ENCODE measurements around the gene OR11A1. TPM values are rescaled to one million over a fixed set of nuclear protein-coding genes. Genes with fewer than 3 reads are reported as not detected.

OR11A1 gene
- total and polyA plus RNA-seq, 2 experiments from 2014 or later, result not detected

- H3K27me3 ChIP-seq, result no peaks in the 10 kb centered on the region
- H3K4me3 ChIP-seq, result no peak overlapping the region
- no peaks in the 10 kb centered on the region for H3K79me2 ChIP-seq
- H3K9me3 ChIP-seq (ENCODE audit: low read depth), result no peaks in the 10 kb centered on the region
- H3K4me1 ChIP-seq (ENCODE audit: insufficient read depth), result no peaks in the 10 kb centered on the region
- H3K27ac ChIP-seq, result no peak overlapping the region
- no peak for TF ChIP-seq EZH2 (IDR thresholded peaks at IDR 0.05; ENCODE audit: borderline replicate concordance)
- TF ChIP-seq, protein P1, sequence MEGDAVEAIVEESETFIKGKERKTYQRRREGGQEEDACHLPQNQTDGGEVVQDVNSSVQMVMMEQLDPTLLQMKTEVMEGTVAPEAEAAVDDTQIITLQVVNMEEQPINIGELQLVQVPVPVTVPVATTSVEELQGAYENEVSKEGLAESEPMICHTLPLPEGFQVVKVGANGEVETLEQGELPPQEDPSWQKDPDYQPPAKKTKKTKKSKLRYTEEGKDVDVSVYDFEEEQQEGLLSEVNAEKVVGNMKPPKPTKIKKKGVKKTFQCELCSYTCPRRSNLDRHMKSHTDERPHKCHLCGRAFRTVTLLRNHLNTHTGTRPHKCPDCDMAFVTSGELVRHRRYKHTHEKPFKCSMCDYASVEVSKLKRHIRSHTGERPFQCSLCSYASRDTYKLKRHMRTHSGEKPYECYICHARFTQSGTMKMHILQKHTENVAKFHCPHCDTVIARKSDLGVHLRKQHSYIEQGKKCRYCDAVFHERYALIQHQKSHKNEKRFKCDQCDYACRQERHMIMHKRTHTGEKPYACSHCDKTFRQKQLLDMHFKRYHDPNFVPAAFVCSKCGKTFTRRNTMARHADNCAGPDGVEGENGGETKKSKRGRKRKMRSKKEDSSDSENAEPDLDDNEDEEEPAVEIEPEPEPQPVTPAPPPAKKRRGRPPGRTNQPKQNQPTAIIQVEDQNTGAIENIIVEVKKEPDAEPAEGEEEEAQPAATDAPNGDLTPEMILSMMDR (IDR thresholded peaks at IDR 0.05; ENCODE audit: poor library complexity), result no peak
- no peak for TF ChIP-seq EZH2phosphoT487 (IDR thresholded peaks at IDR 0.05; ENCODE audit: low read depth, severe bottlenecking, unreplicated experiment)
- WGBS (ENCODE audit: low lambda C conversion rate, missing lambda C conversion rate), result 85% methylated on average over 4 of the region's 4 CpGs
- DNase-seq (ENCODE audit: low spot score), result no peak
- no peaks in the 10 kb centered on the region for H3K9me2 ChIP-seq (replicated peaks; ENCODE audit: insufficient read depth)
- no peak overlapping the region for H3K4me2 ChIP-seq
- H4K20me1 ChIP-seq (ENCODE audit: insufficient read depth, poor library complexity, severe bottlenecking), result no peaks in the 10 kb centered on the region
- H2AFZ ChIP-seq, result no peak overlapping the region
- H3K36me3 ChIP-seq (replicated peaks; ENCODE audit: insufficient read depth, low read depth), result no peaks in the 10 kb centered on the region
These were observed 29.7 kb upstream of the OR11A1 start for GRCh38 chr6:29486577-29486976.

DNA sequence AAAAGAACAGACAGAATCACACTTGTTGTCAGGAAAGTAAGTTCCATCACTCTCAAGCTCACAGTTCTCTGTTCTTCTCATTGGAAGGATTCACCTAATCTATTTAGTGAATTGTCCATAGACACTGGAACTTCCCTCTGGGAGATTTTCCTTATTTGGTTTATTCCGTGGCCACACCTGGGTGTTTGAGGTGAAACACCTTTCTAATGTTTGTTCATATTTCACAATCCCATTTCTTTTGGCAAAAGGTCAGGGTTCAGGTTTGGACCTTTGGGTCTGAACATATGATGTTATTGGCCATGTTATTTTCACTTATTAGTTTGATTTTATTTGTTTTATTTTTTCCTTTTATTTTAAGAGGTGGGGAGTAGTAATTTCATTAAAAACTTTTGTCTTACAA is 26.9 kb upstream of the OR11A1 start:
- H3K4me2 ChIP-seq, result no peak overlapping the region
- H3K9me3 ChIP-seq (ENCODE audit: low read depth), result no peaks in the 10 kb centered on the region
- H3K9me2 ChIP-seq (replicated peaks; ENCODE audit: insufficient read depth), result no peaks in the 10 kb centered on the region
- no peak overlapping the region for H3K4me3 ChIP-seq
- 70% methylated on average over 1 of the region's 1 CpG for WGBS (ENCODE audit: low lambda C conversion rate, missing lambda C conversion rate)
- TF ChIP-seq EZH2 (IDR thresholded peaks at IDR 0.05; ENCODE audit: borderline replicate concordance) (no peak), EZH2phosphoT487 (IDR thresholded peaks at IDR 0.05; ENCODE audit: low read depth, severe bottlenecking, unreplicated experiment) (no peak)
- TF ChIP-seq, protein P1 (IDR thresholded peaks at IDR 0.05; ENCODE audit: poor library complexity), result no peak
- H3K27me3 ChIP-seq, result no peaks in the 10 kb centered on the region
- H3K36me3 ChIP-seq (replicated peaks; ENCODE audit: insufficient read depth, low read depth), result no peaks in the 10 kb centered on the region
- no peaks in the 10 kb centered on the region for H3K79me2 ChIP-seq
- no peak for DNase-seq (ENCODE audit: low spot score)
- H2AFZ ChIP-seq, result no peak overlapping the region
- H3K27ac ChIP-seq, result no peak overlapping the region
- H3K4me1 ChIP-seq (ENCODE audit: insufficient read depth), result no peaks in the 10 kb centered on the region
- H4K20me1 ChIP-seq (ENCODE audit: insufficient read depth, poor library complexity, severe bottlenecking), result no peaks in the 10 kb centered on the region

GRCh38 chr6:29483186-29483585 is 26.3 kb upstream of the OR11A1 start:
- TF ChIP-seq, protein P1 (IDR thresholded peaks at IDR 0.05; ENCODE audit: poor library complexity), result no peak
- TF ChIP-seq EZH2phosphoT487 (IDR thresholded peaks at IDR 0.05; ENCODE audit: low read depth, severe bottlenecking, unreplicated experiment) (no peak), EZH2 (IDR thresholded peaks at IDR 0.05; ENCODE audit: borderline replicate concordance) (no peak)
- no peak overlapping the region for H3K27ac ChIP-seq
- no peaks in the 10 kb centered on the region for H3K27me3 ChIP-seq
- no peaks in the 10 kb centered on the region for H3K4me1 ChIP-seq (ENCODE audit: insufficient read depth)
- no peaks in the 10 kb centered on the region for H3K9me2 ChIP-seq (replicated peaks; ENCODE audit: insufficient read depth)
- H2AFZ ChIP-seq, result no peak overlapping the region
- H3K36me3 ChIP-seq (replicated peaks; ENCODE audit: insufficient read depth, low read depth), result no peaks in the 10 kb centered on the region
- no peak for DNase-seq (ENCODE audit: low spot score)
- no peaks in the 10 kb centered on the region for H3K9me3 ChIP-seq (ENCODE audit: low read depth)
- no peaks in the 10 kb centered on the region for H3K79me2 ChIP-seq
- no peak overlapping the region for H3K4me2 ChIP-seq
- WGBS (ENCODE audit: low lambda C conversion rate, missing lambda C conversion rate), result 93% methylated on average over 3 of the region's 3 CpGs
- no peaks in the 10 kb centered on the region for H4K20me1 ChIP-seq (ENCODE audit: insufficient read depth, poor library complexity, severe bottlenecking)
- no peak overlapping the region for H3K4me3 ChIP-seq

DNA sequence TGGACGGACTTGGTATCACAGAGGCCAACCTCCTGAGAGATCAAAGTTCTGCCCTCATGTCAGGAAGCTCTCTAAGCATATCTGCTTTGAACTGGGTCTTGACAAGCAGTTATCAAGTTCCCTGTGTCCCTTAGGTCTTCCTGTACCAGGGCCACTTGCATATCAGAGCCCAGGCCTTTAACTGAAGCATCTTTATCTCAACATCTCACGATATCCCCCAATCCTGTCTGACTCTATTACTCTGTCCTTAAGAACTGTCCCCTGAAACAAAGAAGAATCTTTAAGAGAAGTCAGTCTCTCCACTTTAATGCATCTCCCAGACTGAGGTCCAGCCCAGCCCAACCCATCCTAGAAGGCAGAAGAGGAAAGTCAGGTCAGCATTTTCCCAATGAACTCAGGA is 22.7 kb upstream of the OR11A1 start:
- no peak overlapping the region for H3K27ac ChIP-seq
- H3K27me3 ChIP-seq, result no peaks in the 10 kb centered on the region
- no peaks in the 10 kb centered on the region for H3K36me3 ChIP-seq (replicated peaks; ENCODE audit: insufficient read depth, low read depth)
- H3K4me3 ChIP-seq, result no peak overlapping the region
- no peak overlapping the region for H3K4me2 ChIP-seq
- no peaks in the 10 kb centered on the region for H3K4me1 ChIP-seq (ENCODE audit: insufficient read depth)
- no peak overlapping the region for H2AFZ ChIP-seq
- H3K9me2 ChIP-seq (replicated peaks; ENCODE audit: insufficient read depth), result no peaks in the 10 kb centered on the region
- no peak for DNase-seq (ENCODE audit: low spot score)
- 74% methylated on average over 2 of the region's 2 CpGs for WGBS (ENCODE audit: low lambda C conversion rate, missing lambda C conversion rate)
- no peaks in the 10 kb centered on the region for H4K20me1 ChIP-seq (ENCODE audit: insufficient read depth, poor library complexity, severe bottlenecking)
- H3K79me2 ChIP-seq, result no peaks in the 10 kb centered on the region
- no peak for TF ChIP-seq EZH2 (IDR thresholded peaks at IDR 0.05; ENCODE audit: borderline replicate concordance)
- TF ChIP-seq EZH2phosphoT487 (IDR thresholded peaks at IDR 0.05; ENCODE audit: low read depth, severe bottlenecking, unreplicated experiment), result no peak
- TF ChIP-seq, protein P1 (IDR thresholded peaks at IDR 0.05; ENCODE audit: poor library complexity), result no peak
- H3K9me3 ChIP-seq (ENCODE audit: low read depth), result no peaks in the 10 kb centered on the region

Data from hepatocyte (in vitro differentiated cells).